Stimulated activated naive CD4-positive, alpha-beta T cell (primary cell): ENCODE measurements around the gene CACNA1A.

Source experiments
- DNase-seq, 6 experiments: peaks; one replicate each; lab custom pipeline; 2025; lab: John Stamatoyannopoulos, UW

Gene CACNA1A

GRCh38 chr19:13163609-13164342 lies 342.5 kb downstream of the CACNA1A start:
- DNase-seq, result peak in 5 of 6 experiments; percentile 9 to 58 (median 56)

DNA sequence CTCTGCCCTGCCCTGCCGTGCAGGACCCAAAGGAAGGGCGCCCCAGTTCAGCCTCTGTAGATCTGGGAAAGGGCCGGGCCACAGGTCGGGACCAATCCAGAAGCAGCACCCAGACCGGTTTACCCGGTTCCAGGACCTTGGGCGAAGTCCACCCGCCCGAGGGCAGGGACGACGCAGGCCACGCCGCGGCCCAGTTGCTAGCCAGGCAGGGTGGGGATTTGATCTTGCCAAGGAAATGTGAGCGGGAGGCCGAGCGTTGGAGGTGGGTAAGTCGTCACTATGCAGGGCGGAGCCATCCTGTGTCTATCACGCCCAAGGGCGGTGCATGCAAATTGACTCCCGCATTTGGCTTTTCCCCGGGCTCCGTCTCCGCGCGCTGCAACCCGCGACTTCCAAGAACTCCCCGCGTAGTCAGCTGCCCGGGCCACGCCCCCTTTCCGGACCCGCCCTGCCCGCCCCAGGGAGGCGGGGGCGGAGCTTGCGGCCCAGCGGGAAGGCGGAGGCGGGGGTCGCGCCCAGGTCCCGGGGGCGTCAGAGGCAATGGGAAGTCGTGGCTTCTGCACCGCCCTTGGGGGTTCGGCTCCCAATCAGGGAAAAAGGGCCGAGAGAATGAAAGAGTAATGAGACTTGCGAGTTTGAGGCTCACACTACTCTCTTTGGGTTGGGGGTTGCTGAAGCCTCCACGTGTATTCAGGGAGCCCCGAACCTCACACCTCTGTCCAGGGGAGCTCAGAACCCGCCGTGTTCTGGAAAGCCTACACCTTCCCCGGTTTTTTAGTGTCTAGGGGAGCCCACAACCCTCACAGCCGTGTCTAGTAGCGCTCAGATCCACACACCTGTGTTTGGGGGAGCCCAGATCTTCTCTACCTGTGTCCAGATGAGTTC lies 343.3 kb downstream of the CACNA1A start:
- peak; percentile 63 to 88 (median 74) for DNase-seq

DNA sequence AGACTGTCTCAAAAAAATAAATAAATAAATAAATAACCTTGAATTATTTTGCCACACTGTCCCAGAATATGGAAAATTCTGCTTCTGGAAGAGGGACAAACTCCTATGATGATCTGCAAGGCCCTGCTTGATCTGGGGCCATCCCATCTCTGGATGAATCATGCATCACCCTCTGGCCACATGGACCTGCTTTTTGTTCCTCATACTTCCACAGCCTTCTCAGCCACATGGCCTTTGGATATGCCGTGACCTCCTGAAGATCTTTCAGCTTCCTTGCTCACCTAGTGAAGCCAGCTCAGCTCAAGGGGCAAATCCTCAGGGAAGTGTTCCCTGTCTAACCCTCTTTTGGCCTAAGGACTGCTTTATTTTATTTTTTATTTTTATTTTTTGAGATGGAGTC lies 345.7 kb downstream of the CACNA1A start:
- DNase-seq, result no peak

DNA sequence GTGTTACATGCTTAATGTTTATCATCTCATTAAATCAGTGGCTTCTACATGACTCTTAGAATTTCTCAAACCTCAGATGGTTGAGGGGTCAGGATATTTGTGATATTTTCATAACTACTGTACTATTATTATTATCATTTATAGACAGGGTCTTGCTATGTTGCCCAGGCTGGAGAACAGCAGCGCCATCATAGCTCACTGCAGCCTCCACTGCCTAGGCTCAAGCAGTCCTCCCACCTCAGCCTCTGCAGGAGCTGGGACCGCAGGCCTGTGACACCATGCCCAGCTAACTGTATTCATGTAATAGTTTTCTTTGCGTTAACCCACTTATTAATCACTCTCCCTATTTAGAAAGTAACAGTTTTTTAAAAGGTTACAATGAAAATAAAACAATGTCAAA lies 346.6 kb downstream of the CACNA1A start:
- no peak for DNase-seq
